HepG2 (cell line): ENCODE data around the gene AP1M2. TPM values are rescaled to one million over a fixed set of nuclear protein-coding genes. Genes with fewer than 3 reads are reported as not detected.
A peak's percentile ranks its signal among the peaks of the same experiment; 100 is the strongest.

ENCODE experiments used
- ATAC-seq: fragments of 200-7000 bp; cut with Tn5 transposase; 3 replicates; pipeline ENCODE4 v1.9.1; 2020; ENCODE audit warnings: mild to moderate bottlenecking, moderate library complexity
- BruUV-seq: library from RNA; stranded (reverse); fragments of 400-500 nt; replicated peaks from 2 replicates; lab custom pipeline; 2021; lab: Mats Ljungman, UMichigan
- CTCF ChIA-PET: fragments of 300-600 bp; formaldehyde crosslinking; extraction: SDS; loops from one replicate; lab custom pipeline; 2021; ENCODE audit warnings: low total read pairs, inconsistent platforms, low intra/inter-chr PET ratio; lab: Yijun Ruan, JAX
- POLR2A ChIA-PET: fragments of 350-600 bp; sonication (Branson Sonifier 250); formaldehyde crosslinking; loops from one replicate; lab custom pipeline; 2020; ENCODE audit warnings: antibody characterized with exemption, inconsistent platforms; lab: Yijun Ruan, JAX
- DNase-seq: peaks from one replicate; pipeline ENCODE4 v3.0.0-alpha.2; 2015; ENCODE audit warnings: low spot score
- FAIRE-seq: peaks from 3 replicates; lab custom pipeline; 2011; peaks lifted over from hg19 to GRCh38; lab: Jason Lieb, UNC
- H2AFZ ChIP-seq: one replicate; pipeline ENCODE4 v1.6.1; 2011; ENCODE audit warnings: low read length, inconsistent platforms
- H3K27ac ChIP-seq: fragments of 300-600 bp; 3 replicates; pipeline ENCODE4 v1.8.0; 2011; ENCODE audit warnings: mixed run types, mild to moderate bottlenecking, mixed read lengths, low read length, inconsistent platforms; ENCODE audit not compliant: insufficient read depth; ENCODE audit errors: extremely low read length
- H3K27me3 ChIP-seq, 2 experiments: fragments of 200-600 bp in 1 of 2; 2 replicates in 1 of 2; 3 replicates in 1 of 2; pipeline versions ENCODE4 v1.6.0 to v1.8.0; 2011; ENCODE audit warnings: low read length in 2 of 2, mild to moderate bottlenecking in 2 of 2, moderate library complexity in 2 of 2, inconsistent platforms in 1 of 2; ENCODE audit not compliant: insufficient read depth in 2 of 2, control insufficient read depth in 1 of 2
- H3K36me3 ChIP-seq, 2 experiments: fragments of 200-600 bp in 1 of 2; replicated peaks in 1 of 2; 2 replicates in 1 of 2; 3 replicates in 1 of 2; pipeline versions ENCODE4 v1.5.1 to v1.8.0; 2011; ENCODE audit warnings: low read length in 2 of 2, inconsistent platforms in 1 of 2; ENCODE audit not compliant: insufficient read depth in 2 of 2, control insufficient read depth in 1 of 2
- H3K4me1 ChIP-seq: 2 replicates; pipeline ENCODE4 v1.5.1; 2012; ENCODE audit warnings: low read length, inconsistent platforms; ENCODE audit not compliant: insufficient read depth
- H3K4me2 ChIP-seq: 2 replicates; pipeline ENCODE4 v1.6.0; 2011; ENCODE audit warnings: low read depth, low read length, inconsistent platforms
- H3K4me3 ChIP-seq, 3 experiments: fragments of 200-600 bp in 1 of 3; sonication (generic), shearing (Covaris generic) in 1 of 3; replicated peaks in 1 of 3; 2 replicates each; pipeline ENCODE4 v1.5.1; 2011 to 2016; ENCODE audit warnings: low read length in 3 of 3, inconsistent platforms in 2 of 3, low read depth in 2 of 3, mild to moderate bottlenecking in 2 of 3, control low read depth in 1 of 3, mixed read lengths in 1 of 3; ENCODE audit not compliant: insufficient read depth in 1 of 3
- H3K79me2 ChIP-seq: one replicate; pipeline ENCODE4 v1.6.1; 2011; ENCODE audit warnings: low read length, inconsistent platforms; ENCODE audit not compliant: insufficient read depth
- H3K9ac ChIP-seq: 2 replicates; pipeline ENCODE4 v1.6.0; 2011; ENCODE audit warnings: mild to moderate bottlenecking, low read depth, low read length, inconsistent platforms; ENCODE audit not compliant: insufficient read depth
- H3K9me3 ChIP-seq: 2 replicates; pipeline ENCODE4 v1.5.1; 2012; ENCODE audit warnings: mild to moderate bottlenecking, low read length
- H4K20me1 ChIP-seq: 2 replicates; pipeline ENCODE4 v1.6.0; 2011; ENCODE audit warnings: inconsistent platforms, mild to moderate bottlenecking, low read length, moderate library complexity; ENCODE audit not compliant: insufficient read depth
- ARNT ChIP-seq: fragments of 450-650 bp; IDR thresholded peaks from 2 replicates; pipeline ENCODE4 v1.6.1; 2017
- ATRX ChIP-seq: sonication (generic); formaldehyde crosslinking; IDR thresholded peaks from 2 replicates; pipeline ENCODE4 v1.4.0; 2020; ENCODE audit warnings: missing genetic modification reagents, borderline replicate concordance
- CHD2 ChIP-seq: IDR thresholded peaks from 2 replicates; pipeline ENCODE4 v1.6.1; 2011; ENCODE audit warnings: low read depth, low read length, improper control_type of control experiment
- ELF3 ChIP-seq: IDR thresholded peaks from 2 replicates; pipeline ENCODE4 v1.6.1; 2016; ENCODE audit warnings: missing genetic modification reagents, missing compliant biosample characterization
- MAFF ChIP-seq: IDR thresholded peaks from 2 replicates; pipeline ENCODE4 v1.6.1; 2011; ENCODE audit warnings: low read depth, low read length, improper control_type of control experiment
- PHF8 ChIP-seq: sonication (generic); formaldehyde crosslinking; IDR thresholded peaks from 2 replicates; pipeline ENCODE4 v1.5.0; 2020; ENCODE audit warnings: missing genetic modification reagents
- PREB ChIP-seq: sonication (generic); formaldehyde crosslinking; IDR thresholded peaks from 2 replicates; pipeline ENCODE4 v1.4.0; 2020; ENCODE audit warnings: missing genetic modification reagents
- SMAD3 ChIP-seq: sonication (generic); formaldehyde crosslinking; IDR thresholded peaks from 2 replicates; pipeline ENCODE4 v1.4.0; 2020; ENCODE audit warnings: missing genetic modification reagents
- SMYD3 ChIP-seq: sonication (generic); formaldehyde crosslinking; IDR thresholded peaks from 2 replicates; pipeline ENCODE4 v1.8.1; 2023; ENCODE audit warnings: mild to moderate bottlenecking, missing genetic modification reagents
- THAP9 ChIP-seq: sonication (generic); formaldehyde crosslinking; IDR thresholded peaks from 2 replicates; pipeline ENCODE4; 2020; ENCODE audit warnings: missing genetic modification reagents, mild to moderate bottlenecking, borderline replicate concordance
- ZBTB21 ChIP-seq: sonication (generic); formaldehyde crosslinking; IDR thresholded peaks from 2 replicates; pipeline ENCODE4 v1.4.0; 2020; ENCODE audit warnings: missing genetic modification reagents
- ZHX1 ChIP-seq: sonication (generic); formaldehyde crosslinking; IDR thresholded peaks from 2 replicates; pipeline ENCODE4 v1.8.1; 2022; ENCODE audit warnings: low read depth, mild to moderate bottlenecking, missing genetic modification reagents
- ZNF431 ChIP-seq: sonication (generic); formaldehyde crosslinking; IDR thresholded peaks from 2 replicates; pipeline ENCODE4 v1.9.0; 2022; ENCODE audit warnings: missing genetic modification reagents, low read depth, mild to moderate bottlenecking, borderline replicate concordance
- ZNF546 ChIP-seq: sonication (generic); formaldehyde crosslinking; conservative IDR thresholded peaks from 2 replicates; pipeline ENCODE4 v1.8.1; 2023; ENCODE audit warnings: mild to moderate bottlenecking, missing genetic modification reagents
- ZNF891 ChIP-seq: sonication (generic); formaldehyde crosslinking; IDR thresholded peaks from 2 replicates; pipeline ENCODE4 v1.5.0; 2020; ENCODE audit warnings: mild to moderate bottlenecking, missing genetic modification reagents
- WGBS: methylation state at CpG from one replicate; pipeline ENCODE4 v1.1.6; 2017; ENCODE audit warnings: low lambda C conversion rate; 5-methylcytosine and 5-hydroxymethylcytosine counted together
- in situ Hi-C: cut with HindIII; loops from 2 replicates; pipeline ENCODE4 v1.10.0; 2017; ENCODE audit warnings: low pct_unique_long_range_greater_than_20kb; ENCODE audit not compliant: extremely low pct_ligation_motif_present
- intact Hi-C: fragments of 100-400 bp; cut with micrococcal nuclease; formaldehyde crosslinking; loops from one replicate; pipeline ENCODE4 v1.10.0; 2022; ENCODE audit not compliant: unreplicated experiment
- polyA plus RNA-seq, 8 experiments: library from polyadenylated mRNA; depleted of rRNA in 3 of 8; stranded (reverse) in 7 of 8; unstranded in 1 of 8; fragments of >200 nt; fragmentation: Illumina TruSeq in 4 of 8; extraction: Trizol in 4 of 8; gene quantifications; 2 replicates each; pipeline versions ENCODE4 v1.2.1 to v1.2.3, GENCODE V29; 2011 to 2016; ENCODE audit warnings: low read depth in 4 of 8, missing spikeins in 1 of 8, mixed read lengths in 1 of 8; ENCODE audit not compliant: insufficient read depth in 1 of 8
- total RNA-seq, 5 experiments: library from RNA; depleted of rRNA; stranded (reverse); fragments of >200 nt; fragmentation: Illumina TruSeq; extraction: Trizol; gene quantifications; 2 replicates each; pipeline ENCODE4 v1.2.3, GENCODE V29; 2016; ENCODE audit warnings: low read depth in 1 of 5
- TF ChIP-seq, protein P1 (sequence below): sonication (generic); formaldehyde crosslinking; conservative IDR thresholded peaks from 2 replicates; pipeline ENCODE4 v1.8.0; 2022; ENCODE audit warnings: low read depth, missing genetic modification reagents
- TF ChIP-seq, protein P2 (sequence below): sonication (generic); formaldehyde crosslinking; IDR thresholded peaks from 2 replicates; pipeline ENCODE4 v1.5.0; 2020; ENCODE audit warnings: mild to moderate bottlenecking, low read depth, missing genetic modification reagents, borderline replicate concordance

Gene AP1M2
- total and polyA plus RNA-seq, 2 of the 13 experiments (the other 11 are each of a cell fraction or from before 2014, with no cell fraction given) = 6.3 to 76.8 TPM

GRCh38 chr19:10544753-10545251 lies 42.3 kb downstream of the AP1M2 start:
- ChIA-PET POLR2A (no interaction called here), CTCF (no interaction called here)
- peak overlapping the region; percentile 91; the same call in 1 of the 2 replicates for H3K9ac ChIP-seq
- peaks cover 17% of the 10 kb centered on the region for H3K4me1 ChIP-seq
- no peak for DNase-seq
- peak overlapping the region; percentile 74 for H3K4me2 ChIP-seq
- BruUV-seq = TSS peak; percentile 71
- H3K9me3 ChIP-seq = no peaks in the 10 kb centered on the region
- no peaks in the 10 kb centered on the region for H3K79me2 ChIP-seq
- in situ Hi-C loops = no loop called here
- intact Hi-C loops = no loop called here
- FAIRE-seq = no peak
- peak overlapping the region in 2 of 3 experiments; percentile 89 to 98; a peak in 4 of 6 replicates for H3K4me3 ChIP-seq
- peaks cover 2 to 18% of the 10 kb centered on the region in 2 experiments; a peak in 3 of 5 replicates for H3K36me3 ChIP-seq
- H2AFZ ChIP-seq = no peak overlapping the region
- peak; percentile 43 for ATAC-seq
- no peaks in the 10 kb centered on the region for H3K27me3 ChIP-seq
- peak overlapping the region; percentile 76 for H3K27ac ChIP-seq
- WGBS = 42% methylated on average over 12 of the region's 23 CpGs
- no peaks in the 10 kb centered on the region for H4K20me1 ChIP-seq
- TF ChIP-seq, protein P1, sequence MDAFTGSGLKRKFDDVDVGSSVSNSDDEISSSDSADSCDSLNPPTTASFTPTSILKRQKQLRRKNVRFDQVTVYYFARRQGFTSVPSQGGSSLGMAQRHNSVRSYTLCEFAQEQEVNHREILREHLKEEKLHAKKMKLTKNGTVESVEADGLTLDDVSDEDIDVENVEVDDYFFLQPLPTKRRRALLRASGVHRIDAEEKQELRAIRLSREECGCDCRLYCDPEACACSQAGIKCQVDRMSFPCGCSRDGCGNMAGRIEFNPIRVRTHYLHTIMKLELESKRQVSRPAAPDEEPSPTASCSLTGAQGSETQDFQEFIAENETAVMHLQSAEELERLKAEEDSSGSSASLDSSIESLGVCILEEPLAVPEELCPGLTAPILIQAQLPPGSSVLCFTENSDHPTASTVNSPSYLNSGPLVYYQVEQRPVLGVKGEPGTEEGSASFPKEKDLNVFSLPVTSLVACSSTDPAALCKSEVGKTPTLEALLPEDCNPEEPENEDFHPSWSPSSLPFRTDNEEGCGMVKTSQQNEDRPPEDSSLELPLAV (CRISPR knock-in tag) = no peak
- peak; percentile 46; the same call in 1 of the 2 replicates for TF ChIP-seq ZHX1
- TF ChIP-seq THAP9 (CRISPR knock-in tag) = 0 out of 2 replicates have a peak, but pooled peaks have one; percentile 32
- TF ChIP-seq ZBTB21 = no peak
- no peak for TF ChIP-seq ZNF431
- no peak for TF ChIP-seq SMAD3 (CRISPR knock-in tag)
- TF ChIP-seq SMYD3 = no peak
- TF ChIP-seq MAFF = peak; percentile 46
- TF ChIP-seq PHF8 (CRISPR knock-in tag) = no peak
- TF ChIP-seq ATRX (CRISPR knock-in tag) = no peak
- no peak for TF ChIP-seq ZNF891 (CRISPR knock-in tag)
- TF ChIP-seq PREB = no peak
- TF ChIP-seq, protein P2, sequence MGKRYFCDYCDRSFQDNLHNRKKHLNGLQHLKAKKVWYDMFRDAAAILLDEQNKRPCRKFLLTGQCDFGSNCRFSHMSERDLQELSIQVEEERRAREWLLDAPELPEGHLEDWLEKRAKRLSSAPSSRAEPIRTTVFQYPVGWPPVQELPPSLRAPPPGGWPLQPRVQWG = no peak
- TF ChIP-seq ARNT = no peak
- no peak for TF ChIP-seq ELF3 (CRISPR knock-in tag)
- no peak for TF ChIP-seq CHD2
- no peak for TF ChIP-seq ZNF546 (CRISPR knock-in tag)
